ENCODE measurements around the gene COX4I1.

Gene COX4I1

DNA sequence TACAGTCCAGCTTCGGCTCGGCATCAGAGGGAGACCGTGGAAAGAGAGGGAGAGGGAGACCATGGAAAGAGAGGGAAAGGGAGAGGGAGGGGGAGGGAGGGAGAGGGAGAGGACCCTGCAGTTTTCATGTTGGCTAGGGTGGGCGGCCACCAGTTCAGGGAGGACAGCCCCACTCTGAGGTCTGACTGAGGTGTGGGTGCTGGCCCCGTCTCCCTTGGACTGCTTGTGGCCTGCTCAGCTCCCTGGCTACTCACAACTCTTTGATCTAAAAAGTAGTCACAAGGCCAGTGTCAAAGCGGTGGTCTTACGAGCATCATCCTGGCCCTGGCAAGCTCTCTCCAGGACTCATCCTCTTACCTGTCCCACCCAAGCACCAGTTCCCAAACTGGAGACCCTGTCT is 9.4 kb downstream of the COX4I1 start:
- DNase-seq (ENCODE audit: low read depth): no peak
- TF ChIP-seq, protein P1, sequence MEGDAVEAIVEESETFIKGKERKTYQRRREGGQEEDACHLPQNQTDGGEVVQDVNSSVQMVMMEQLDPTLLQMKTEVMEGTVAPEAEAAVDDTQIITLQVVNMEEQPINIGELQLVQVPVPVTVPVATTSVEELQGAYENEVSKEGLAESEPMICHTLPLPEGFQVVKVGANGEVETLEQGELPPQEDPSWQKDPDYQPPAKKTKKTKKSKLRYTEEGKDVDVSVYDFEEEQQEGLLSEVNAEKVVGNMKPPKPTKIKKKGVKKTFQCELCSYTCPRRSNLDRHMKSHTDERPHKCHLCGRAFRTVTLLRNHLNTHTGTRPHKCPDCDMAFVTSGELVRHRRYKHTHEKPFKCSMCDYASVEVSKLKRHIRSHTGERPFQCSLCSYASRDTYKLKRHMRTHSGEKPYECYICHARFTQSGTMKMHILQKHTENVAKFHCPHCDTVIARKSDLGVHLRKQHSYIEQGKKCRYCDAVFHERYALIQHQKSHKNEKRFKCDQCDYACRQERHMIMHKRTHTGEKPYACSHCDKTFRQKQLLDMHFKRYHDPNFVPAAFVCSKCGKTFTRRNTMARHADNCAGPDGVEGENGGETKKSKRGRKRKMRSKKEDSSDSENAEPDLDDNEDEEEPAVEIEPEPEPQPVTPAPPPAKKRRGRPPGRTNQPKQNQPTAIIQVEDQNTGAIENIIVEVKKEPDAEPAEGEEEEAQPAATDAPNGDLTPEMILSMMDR (IDR thresholded peaks at IDR 0.05; ENCODE audit: insufficient read depth, low read depth, low read length, missing control alignments): no peak

DNA sequence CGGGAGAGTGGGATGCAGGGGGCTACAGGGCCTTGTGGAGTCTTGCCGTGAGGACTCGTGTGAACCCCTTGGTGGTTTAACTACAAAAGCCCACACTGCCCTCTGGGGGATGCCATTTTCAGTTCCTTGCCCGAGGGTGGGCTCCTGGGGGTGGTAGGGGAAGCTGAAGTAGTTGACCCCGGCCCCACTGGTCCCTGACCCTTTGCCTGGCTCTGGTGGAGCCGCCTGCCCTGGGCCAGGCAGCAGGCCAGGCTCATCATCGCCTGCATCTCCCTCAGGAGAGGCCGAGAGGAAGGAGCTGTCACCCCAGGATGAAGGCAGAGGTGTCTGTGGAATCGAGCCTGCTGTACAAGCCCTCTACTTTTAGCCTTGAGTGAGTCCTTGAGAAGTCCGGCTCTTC is 10.2 kb downstream of the COX4I1 start:
- no peak overlapping the region for H3K4me3 ChIP-seq (ENCODE audit: low read depth, low read length)
- TF ChIP-seq, protein P1 (IDR thresholded peaks at IDR 0.05; ENCODE audit: insufficient read depth, low read depth, low read length, missing control alignments): no peak
- no peak for DNase-seq (ENCODE audit: low read depth)

More for the DNA sequence above, 9.4 kb downstream of the COX4I1 start:
- H3K4me3 ChIP-seq (ENCODE audit: low read depth, low read length): no peak overlapping the region

DNA sequence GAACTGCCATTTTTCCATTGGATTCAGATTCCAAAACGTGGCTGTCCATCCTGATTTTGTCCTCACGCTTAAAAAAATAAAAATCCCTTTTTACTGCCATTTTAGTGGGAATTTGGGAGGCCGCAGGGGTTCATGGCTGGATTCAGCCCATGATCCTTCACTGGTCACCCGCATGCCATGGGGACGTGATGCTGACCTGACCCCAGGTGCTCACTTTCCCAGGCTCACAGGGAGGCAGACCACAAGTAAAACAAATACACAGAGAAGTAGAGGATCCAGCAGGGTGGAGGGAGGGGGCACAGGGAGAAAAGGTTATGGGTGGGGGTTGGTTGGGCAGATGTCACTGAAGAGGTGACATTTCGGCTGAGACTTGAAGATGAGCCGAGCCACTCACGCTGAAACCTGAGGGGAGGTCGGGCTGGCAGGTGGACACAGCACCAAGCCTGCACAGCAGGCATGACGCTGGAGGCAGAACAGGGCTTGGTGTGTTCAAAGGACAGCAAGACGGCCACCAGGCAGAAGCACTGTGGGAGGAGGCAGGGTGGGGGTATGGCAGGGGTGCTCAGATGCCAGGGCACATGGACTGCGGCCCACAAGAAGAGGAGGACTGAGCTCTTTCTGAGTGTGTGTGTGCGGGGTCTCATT is 10.7 kb downstream of the COX4I1 start:
- no peak overlapping the region for H3K4me3 ChIP-seq (ENCODE audit: low read depth, low read length)
- TF ChIP-seq, protein P1 (IDR thresholded peaks at IDR 0.05; ENCODE audit: insufficient read depth, low read depth, low read length, missing control alignments): no peak
- no peak for DNase-seq (ENCODE audit: low read depth)

DNA sequence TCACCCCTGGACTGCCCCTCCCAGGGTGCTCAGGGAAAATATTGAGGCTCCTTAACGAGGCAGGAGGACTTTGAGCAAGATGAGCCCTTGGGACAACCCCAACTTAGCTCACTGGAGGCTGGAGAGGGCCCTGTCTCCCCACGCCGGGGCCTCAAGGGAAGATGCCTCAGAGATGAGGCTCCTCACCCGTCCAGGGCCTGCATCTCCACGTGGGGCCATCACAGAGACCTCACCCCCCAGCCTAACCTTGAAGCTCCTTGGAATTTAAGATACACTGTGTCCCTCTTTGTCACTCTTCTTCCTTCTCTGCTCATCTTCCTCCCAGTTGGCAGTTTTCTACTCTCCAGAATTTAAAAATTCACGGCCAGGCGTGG is 11.2 kb downstream of the COX4I1 start:
- no peak overlapping the region for H3K4me3 ChIP-seq (ENCODE audit: low read depth, low read length)
- no peak for DNase-seq (ENCODE audit: low read depth)
- TF ChIP-seq, protein P1 (IDR thresholded peaks at IDR 0.05; ENCODE audit: insufficient read depth, low read depth, low read length, missing control alignments): no peak

DNA sequence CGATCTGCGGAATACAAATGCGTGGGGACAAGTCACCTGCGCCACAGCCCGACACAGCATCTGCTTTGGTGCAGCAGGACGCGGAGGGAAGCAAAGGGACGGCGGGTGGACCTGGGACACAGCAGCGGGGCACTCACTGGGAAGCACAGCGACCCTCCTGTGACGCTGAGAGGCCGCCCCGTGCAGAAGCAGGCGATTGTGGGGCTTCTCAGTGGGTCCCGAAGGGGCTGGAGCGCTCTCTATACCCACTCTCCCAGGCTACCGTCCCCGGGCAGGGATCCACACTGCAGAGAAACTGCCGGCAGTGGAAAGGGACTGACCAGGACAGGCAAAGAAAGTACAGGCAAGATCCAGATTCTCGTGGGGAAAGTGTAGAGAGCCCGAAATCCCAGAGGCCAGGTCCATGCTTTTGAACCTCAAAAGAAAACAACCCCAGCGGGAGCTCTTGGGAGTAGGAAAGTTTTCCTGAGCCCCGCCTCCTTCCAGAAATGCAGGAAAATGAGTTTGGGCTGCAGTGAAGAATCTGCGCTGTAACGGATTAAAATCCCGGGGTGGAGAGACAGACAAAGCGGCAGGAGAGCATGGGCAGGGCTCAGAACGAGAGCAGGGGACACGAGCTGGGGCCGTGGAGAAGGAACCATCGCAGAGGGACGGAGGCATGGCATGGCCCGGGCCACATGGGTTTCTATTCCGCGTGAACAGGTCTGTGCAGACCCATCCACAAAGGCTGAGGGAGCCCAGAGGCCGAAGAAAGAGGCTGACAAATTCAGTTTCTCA is 12.7 kb downstream of the COX4I1 start:
- H3K4me3 ChIP-seq (ENCODE audit: low read depth, low read length): no peak overlapping the region
- TF ChIP-seq, protein P1 (IDR thresholded peaks at IDR 0.05; ENCODE audit: insufficient read depth, low read depth, low read length, missing control alignments): no peak
- no peak for DNase-seq (ENCODE audit: low read depth)

DNA sequence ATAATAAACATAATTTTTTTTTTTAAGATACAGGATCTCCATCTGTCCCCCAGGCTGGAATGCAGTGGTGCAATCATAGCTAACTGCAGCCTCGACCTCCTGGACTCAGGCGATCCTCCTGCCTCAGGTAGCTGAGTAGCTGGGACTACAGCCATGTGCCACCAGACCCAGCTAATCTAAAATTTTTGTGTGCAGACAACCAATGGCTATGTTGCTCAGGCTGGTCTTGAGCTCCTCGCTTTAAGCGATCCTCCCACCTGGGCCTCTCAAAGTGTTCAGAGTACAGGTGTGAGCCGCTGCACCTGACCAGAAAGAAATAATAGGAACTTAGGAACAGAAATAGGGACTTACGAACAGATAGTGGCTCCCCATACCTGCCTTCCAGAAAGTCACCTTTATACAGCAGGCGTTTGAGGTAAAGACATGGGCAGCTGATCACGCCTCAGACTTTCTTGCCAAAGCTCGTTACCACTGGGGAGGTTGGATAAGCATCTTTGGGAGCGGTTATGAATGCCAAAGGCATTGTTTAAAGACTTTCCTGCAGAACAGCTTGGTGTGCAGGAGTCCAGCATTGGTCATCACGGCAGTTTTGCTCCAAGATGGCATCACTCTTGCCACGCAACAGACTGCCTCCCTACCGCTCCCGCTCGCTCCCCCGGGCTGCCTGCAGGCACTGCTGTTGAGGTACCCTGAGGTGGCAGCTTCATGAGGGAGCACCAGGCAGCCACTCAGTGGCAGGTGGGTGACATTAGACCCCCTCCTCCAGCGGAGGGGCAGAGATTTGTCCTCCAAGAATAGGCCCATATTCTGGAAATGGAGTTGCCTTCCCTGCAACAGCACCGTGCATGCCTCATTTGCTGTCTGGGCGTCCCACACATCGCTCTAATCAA is 13.6 kb downstream of the COX4I1 start:
- H3K4me3 ChIP-seq (ENCODE audit: low read depth, low read length): no peak overlapping the region
- DNase-seq (ENCODE audit: low read depth): no peak
- TF ChIP-seq, protein P1 (IDR thresholded peaks at IDR 0.05; ENCODE audit: insufficient read depth, low read depth, low read length, missing control alignments): no peak
